Measurements from ENCODE around the gene FUT7.
"Not testable (repeated sequence)": the region's sequence is repeated elsewhere in the genome, so short reads cannot be mapped to it uniquely, and the experiment has no call there.

FUT7 gene

GRCh38 chr9:137037483-137037882 is 5.6 kb upstream of the FUT7 start:
- no peak overlapping the region for H3K9ac ChIP-seq (ENCODE audit: low read length in 2 of 2)
- peaks cover 8% of the 10 kb centered on the region for H3K4me1 ChIP-seq (ENCODE audit: control insufficient read depth, insufficient read depth, low read length)

DNA sequence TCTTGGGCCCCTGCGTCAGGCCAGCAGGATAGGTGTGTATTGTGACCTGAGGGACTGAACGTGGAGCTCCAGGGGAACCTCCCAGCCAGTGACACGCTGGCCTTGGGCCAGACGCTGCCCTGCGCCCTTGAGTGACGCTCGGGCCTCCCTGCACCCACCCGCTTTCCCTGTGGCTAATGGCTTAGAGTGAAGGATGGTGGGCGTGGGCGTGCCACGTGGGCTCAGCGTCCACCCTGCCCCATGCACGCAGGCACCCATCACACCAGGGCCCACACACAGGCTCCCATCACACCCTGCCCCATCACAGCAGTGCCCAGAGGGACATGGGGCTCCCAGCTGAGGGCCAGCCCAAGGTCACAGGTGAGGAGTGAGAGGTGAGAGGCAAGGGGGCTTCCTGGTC is 5.1 kb upstream of the FUT7 start:
- Histone ChIP-seq H3K36me3 (ENCODE audit: control insufficient read depth in 2 of 2, insufficient read depth in 2 of 2, low read length in 2 of 2) (peaks cover 8 to 9% of the 10 kb centered on the region in 2 donors), H3K4me1 (ENCODE audit: control insufficient read depth, insufficient read depth, low read length) (peaks cover 8% of the 10 kb centered on the region), H3K9ac (ENCODE audit: low read length in 2 of 2) (no peak overlapping the region), H3K9me3 (ENCODE audit: control insufficient read depth in 2 of 2, low read length in 2 of 2) (no peaks in the 10 kb centered on the region), H3K4me3 (ENCODE audit: low read length in 2 of 2) (no peak overlapping the region), H3K27ac (ENCODE audit: low read length) (no peak overlapping the region), H3K27me3 (ENCODE audit: control insufficient read depth in 1 of 2, insufficient read depth in 2 of 2, low read length in 2 of 2) (peaks cover 0 to 7% of the 10 kb centered on the region in 2 donors)

More at GRCh38 chr9:137037483-137037882, 5.6 kb upstream of the FUT7 start:
- Histone ChIP-seq H3K27ac (ENCODE audit: low read length) (no peak overlapping the region), H3K36me3 (ENCODE audit: control insufficient read depth in 2 of 2, insufficient read depth in 2 of 2, low read length in 2 of 2) (peaks cover 8 to 9% of the 10 kb centered on the region in 2 donors), H3K9me3 (ENCODE audit: control insufficient read depth in 2 of 2, low read length in 2 of 2) (no peaks in the 10 kb centered on the region), H3K4me3 (ENCODE audit: low read length in 2 of 2) (no peak overlapping the region), H3K27me3 (ENCODE audit: control insufficient read depth in 1 of 2, insufficient read depth in 2 of 2, low read length in 2 of 2) (peaks cover 0 to 7% of the 10 kb centered on the region in 2 donors)

- H3K4me3 ChIP-seq (ENCODE audit: low read length in 2 of 2) = no peak overlapping the region
- H3K36me3 ChIP-seq (ENCODE audit: control insufficient read depth in 2 of 2, insufficient read depth in 2 of 2, low read length in 2 of 2) = peaks cover 8 to 9% of the 10 kb centered on the region in 2 donors
- peaks cover 0 to 7% of the 10 kb centered on the region in 2 donors for H3K27me3 ChIP-seq (ENCODE audit: control insufficient read depth in 1 of 2, insufficient read depth in 2 of 2, low read length in 2 of 2)
- no peaks in the 10 kb centered on the region for H3K9me3 ChIP-seq (ENCODE audit: control insufficient read depth in 2 of 2, low read length in 2 of 2)
- no peak overlapping the region for H3K9ac ChIP-seq (ENCODE audit: low read length in 2 of 2)
- H3K4me1 ChIP-seq (ENCODE audit: control insufficient read depth, insufficient read depth, low read length) = peaks cover 8% of the 10 kb centered on the region
- H3K27ac ChIP-seq (ENCODE audit: low read length) = no peak overlapping the region
Measured at GRCh38 chr9:137035937-137036336, 4.0 kb upstream of the FUT7 start.

- no peaks in the 10 kb centered on the region for H3K9me3 ChIP-seq (ENCODE audit: control insufficient read depth in 2 of 2, low read length in 2 of 2)
Measured at GRCh38 chr9:137035507-137035834, 3.6 kb upstream of the FUT7 start.

GRCh38 chr9:137034709-137035506 is 3.0 kb upstream of the FUT7 start:
- Histone ChIP-seq H3K4me3 (ENCODE audit: low read length in 2 of 2) (no peak overlapping the region), H3K27me3 (ENCODE audit: control insufficient read depth in 1 of 2, insufficient read depth in 2 of 2, low read length in 2 of 2) (peaks cover 0 to 7% of the 10 kb centered on the region in 2 donors), H3K4me1 (ENCODE audit: control insufficient read depth, insufficient read depth, low read length) (peaks cover 8% of the 10 kb centered on the region), H3K27ac (ENCODE audit: low read length) (no peak overlapping the region), H3K9ac (ENCODE audit: low read length in 2 of 2) (no peak overlapping the region), H3K9me3 (ENCODE audit: control insufficient read depth in 2 of 2, low read length in 2 of 2) (no peaks in the 10 kb centered on the region), H3K36me3 (ENCODE audit: control insufficient read depth in 2 of 2, insufficient read depth in 2 of 2, low read length in 2 of 2) (peaks cover 8 to 9% of the 10 kb centered on the region in 2 donors)

More at GRCh38 chr9:137035507-137035834, 3.6 kb upstream of the FUT7 start:
- H3K27me3 ChIP-seq (ENCODE audit: control insufficient read depth in 1 of 2, insufficient read depth in 2 of 2, low read length in 2 of 2) = peaks cover 0 to 7% of the 10 kb centered on the region in 2 donors
- no peak overlapping the region for H3K27ac ChIP-seq (ENCODE audit: low read length)
- H3K4me3 ChIP-seq (ENCODE audit: low read length in 2 of 2) = no peak overlapping the region
- no peak overlapping the region for H3K9ac ChIP-seq (ENCODE audit: low read length in 2 of 2)
- H3K4me1 ChIP-seq (ENCODE audit: control insufficient read depth, insufficient read depth, low read length) = peaks cover 8% of the 10 kb centered on the region
- peaks cover 8 to 9% of the 10 kb centered on the region in 2 donors for H3K36me3 ChIP-seq (ENCODE audit: control insufficient read depth in 2 of 2, insufficient read depth in 2 of 2, low read length in 2 of 2)

DNA sequence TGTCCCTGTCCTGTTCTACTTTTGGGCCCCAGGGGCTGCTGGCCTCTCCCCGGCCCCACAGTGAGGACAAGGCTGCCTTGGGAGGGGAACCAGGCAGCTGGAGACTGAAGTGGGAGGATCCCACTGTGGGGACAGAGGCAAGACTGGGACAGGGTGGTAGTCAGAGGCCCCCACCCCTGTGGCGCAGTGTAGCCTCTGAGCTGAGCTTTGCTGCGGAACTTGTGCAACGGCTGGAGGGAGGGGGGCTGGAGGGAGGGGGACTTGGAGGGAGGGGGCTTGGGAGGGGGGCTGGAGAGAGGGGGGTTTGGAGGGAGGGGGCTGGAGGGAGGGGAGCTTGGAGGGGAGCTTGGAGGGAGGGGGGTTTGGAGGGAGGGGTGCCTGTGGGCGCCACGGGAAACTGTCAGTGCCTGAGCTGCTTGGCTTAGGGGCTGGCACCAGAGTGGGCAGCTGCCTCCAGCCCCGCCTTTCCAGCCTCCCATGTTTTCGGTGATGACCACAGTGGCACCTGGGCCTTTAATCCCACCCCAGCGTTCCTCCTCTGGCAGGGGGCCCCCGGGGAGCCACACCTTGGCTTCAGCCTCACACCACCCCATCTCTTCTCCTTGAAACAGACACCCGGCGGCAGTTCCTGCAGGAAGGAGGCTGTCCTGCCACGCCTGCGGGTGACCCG is 2.3 kb upstream of the FUT7 start:
- Histone ChIP-seq H3K4me3 (ENCODE audit: low read length in 2 of 2) (no peak overlapping the region), H3K36me3 (ENCODE audit: control insufficient read depth in 2 of 2, insufficient read depth in 2 of 2, low read length in 2 of 2) (peaks cover 1 to 4% of the 10 kb centered on the region in 2 donors), H3K27ac (ENCODE audit: low read length) (no peak overlapping the region), H3K9ac (ENCODE audit: low read length in 2 of 2) (no peak overlapping the region), H3K4me1 (ENCODE audit: control insufficient read depth, insufficient read depth, low read length) (peaks cover 12% of the 10 kb centered on the region), H3K9me3 (ENCODE audit: control insufficient read depth in 2 of 2, low read length in 2 of 2) (no peaks in the 10 kb centered on the region), H3K27me3 (ENCODE audit: control insufficient read depth in 1 of 2, insufficient read depth in 2 of 2, low read length in 2 of 2) (peaks cover 0 to 7% of the 10 kb centered on the region in 2 donors)

DNA sequence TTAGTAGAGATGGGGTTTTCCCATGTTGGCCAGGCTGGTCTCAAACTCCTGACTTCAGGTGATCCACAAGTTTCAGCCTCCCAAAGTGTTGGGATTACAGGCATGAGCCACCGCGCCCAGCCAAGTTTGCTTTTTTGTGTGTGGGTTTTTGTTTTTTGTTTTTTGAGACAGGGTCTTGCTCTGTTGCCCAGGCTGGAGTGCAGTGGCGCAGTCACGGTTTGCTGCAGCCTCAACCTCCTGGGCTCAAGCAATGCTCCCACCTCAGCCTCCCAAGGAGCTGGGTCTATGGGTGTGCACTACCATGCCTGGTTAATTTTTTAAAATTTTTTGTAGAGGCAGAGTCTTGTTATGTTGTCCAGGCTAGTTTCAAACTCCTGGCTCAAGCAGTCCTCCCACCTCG is 1.6 kb upstream of the FUT7 start:
- H3K36me3 ChIP-seq (ENCODE audit: control insufficient read depth in 2 of 2, insufficient read depth in 2 of 2, low read length in 2 of 2); H3K4me3 ChIP-seq (ENCODE audit: low read length in 2 of 2); H3K27me3 ChIP-seq (ENCODE audit: control insufficient read depth in 1 of 2, insufficient read depth in 2 of 2, low read length in 2 of 2); H3K9me3 ChIP-seq (ENCODE audit: control insufficient read depth in 2 of 2, low read length in 2 of 2); H3K27ac ChIP-seq (ENCODE audit: low read length); H3K9ac ChIP-seq (ENCODE audit: low read length in 2 of 2): not testable (repeated sequence)
- peaks cover 19% of the 10 kb centered on the region for H3K4me1 ChIP-seq (ENCODE audit: control insufficient read depth, insufficient read depth, low read length)

DNA sequence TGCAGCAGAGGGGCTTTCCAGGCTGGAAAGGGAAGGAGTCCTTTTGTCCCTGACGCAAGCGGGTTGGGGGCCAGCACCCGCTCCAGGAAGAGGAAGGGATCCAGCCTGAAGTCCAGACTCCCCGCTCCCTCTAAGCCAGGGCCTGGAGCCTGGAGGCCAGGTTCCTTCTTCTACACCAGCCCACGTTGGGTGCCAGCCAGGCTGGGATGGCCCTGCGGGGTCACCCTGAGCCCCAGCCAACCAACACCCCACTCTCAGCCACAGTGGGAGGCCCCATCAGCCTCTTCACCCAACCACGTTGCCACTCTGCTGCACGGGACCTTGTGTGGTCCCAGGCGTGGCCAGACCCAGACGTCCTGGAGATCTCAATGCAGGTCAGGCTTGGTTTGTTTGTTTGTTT is 970 bp upstream of the FUT7 start:
- no peak overlapping the region for H3K9ac ChIP-seq (ENCODE audit: low read length in 2 of 2)
- H3K9me3 ChIP-seq (ENCODE audit: control insufficient read depth in 2 of 2, low read length in 2 of 2) = no peaks in the 10 kb centered on the region
- H3K4me1 ChIP-seq (ENCODE audit: control insufficient read depth, insufficient read depth, low read length) = peaks cover 21% of the 10 kb centered on the region
- no peaks in the 10 kb centered on the region for H3K36me3 ChIP-seq (ENCODE audit: control insufficient read depth in 2 of 2, insufficient read depth in 2 of 2, low read length in 2 of 2)
- H3K27me3 ChIP-seq (ENCODE audit: control insufficient read depth in 1 of 2, insufficient read depth in 2 of 2, low read length in 2 of 2) = peaks cover 0 to 7% of the 10 kb centered on the region in 2 donors
- no peak overlapping the region for H3K27ac ChIP-seq (ENCODE audit: low read length)
- H3K4me3 ChIP-seq (ENCODE audit: low read length in 2 of 2) = no peak overlapping the region

GRCh38 chr9:137030538-137031527 is 1.1 kb downstream of the FUT7 start:
- H3K4me1 ChIP-seq (ENCODE audit: control insufficient read depth, insufficient read depth, low read length) = peaks cover 37% of the 10 kb centered on the region
- no peak overlapping the region for H3K27ac ChIP-seq (ENCODE audit: low read length)
- H3K9me3 ChIP-seq (ENCODE audit: control insufficient read depth in 2 of 2, low read length in 2 of 2) = no peaks in the 10 kb centered on the region
- no peaks in the 10 kb centered on the region for H3K36me3 ChIP-seq (ENCODE audit: control insufficient read depth in 2 of 2, insufficient read depth in 2 of 2, low read length in 2 of 2)
- H3K4me3 ChIP-seq (ENCODE audit: low read length in 2 of 2) = no peak overlapping the region
- H3K27me3 ChIP-seq (ENCODE audit: control insufficient read depth in 1 of 2, insufficient read depth in 2 of 2, low read length in 2 of 2) = peaks cover 0 to 7% of the 10 kb centered on the region in 2 donors
- no peak overlapping the region for H3K9ac ChIP-seq (ENCODE audit: low read length in 2 of 2)

DNA sequence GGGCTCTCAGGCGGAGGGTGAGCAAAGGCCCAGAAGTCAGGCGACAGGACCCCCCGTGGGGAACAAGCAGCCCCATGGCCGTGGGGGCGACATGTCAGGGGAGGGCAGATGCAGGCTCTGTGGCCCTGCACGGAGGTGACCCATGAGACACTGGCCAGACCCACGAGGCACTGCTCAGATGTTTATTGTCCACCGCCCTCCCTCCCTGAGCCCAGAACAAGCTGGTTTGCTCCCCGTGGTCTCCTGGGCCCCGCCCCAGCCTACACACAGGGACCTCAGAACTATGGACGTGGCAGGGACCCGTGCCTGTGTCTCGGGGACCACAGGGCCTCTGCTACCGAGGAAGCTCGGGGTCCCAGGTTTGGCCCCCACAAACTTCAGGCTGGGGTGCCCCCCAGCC is 1.9 kb downstream of the FUT7 start:
- Histone ChIP-seq H3K27me3 (ENCODE audit: control insufficient read depth in 1 of 2, insufficient read depth in 2 of 2, low read length in 2 of 2) (peaks cover 0 to 1% of the 10 kb centered on the region in 2 donors), H3K9ac (ENCODE audit: low read length in 2 of 2) (no peak overlapping the region), H3K27ac (ENCODE audit: low read length) (no peak overlapping the region), H3K4me3 (ENCODE audit: low read length in 2 of 2) (no peak overlapping the region), H3K4me1 (ENCODE audit: control insufficient read depth, insufficient read depth, low read length) (peaks cover 33% of the 10 kb centered on the region), H3K36me3 (ENCODE audit: control insufficient read depth in 2 of 2, insufficient read depth in 2 of 2, low read length in 2 of 2) (no peaks in the 10 kb centered on the region), H3K9me3 (ENCODE audit: control insufficient read depth in 2 of 2, low read length in 2 of 2) (no peaks in the 10 kb centered on the region)
